IMR-90 (cell line): Measurements from ENCODE around the gene PRKRA.

Experiments used
- CEBPB ChIP-seq: IDR thresholded peaks from 2 replicates; pipeline ENCODE4 v1.6.1; 2012; ENCODE audit warnings: low read depth, low read length, improper control_type of control experiment
- CHD1 ChIP-seq: IDR thresholded peaks from 2 replicates; pipeline ENCODE4 v1.6.1; 2012; ENCODE audit warnings: low read depth, low read length, improper control_type of control experiment
- FOS ChIP-seq: fragments of 150-350 bp; IDR thresholded peaks from 2 replicates; pipeline ENCODE4 v1.6.1; 2016; ENCODE audit warnings: low read depth, low read length
- MAFK ChIP-seq: IDR thresholded peaks from 2 replicates; pipeline ENCODE4 v1.6.1; 2012; ENCODE audit warnings: low read depth, low read length, improper control_type of control experiment
- MAZ ChIP-seq: IDR thresholded peaks from 2 replicates; pipeline ENCODE4 v1.6.1; 2012; ENCODE audit warnings: low read depth, mild to moderate bottlenecking, low read length, improper control_type of control experiment, moderate library complexity, borderline replicate concordance
- MXI1 ChIP-seq: IDR thresholded peaks from 2 replicates; pipeline ENCODE4 v1.6.1; 2012; ENCODE audit warnings: low read depth, mild to moderate bottlenecking, low read length, moderate library complexity, borderline replicate concordance
- NFE2L2 ChIP-seq: fragments of 150-350 bp; IDR thresholded peaks from 2 replicates; pipeline ENCODE4 v1.6.1; 2016; ENCODE audit warnings: low read depth, mild to moderate bottlenecking, low read length
- POLR2A ChIP-seq: IDR thresholded peaks from 2 replicates; pipeline ENCODE4 v1.6.1; 2012; ENCODE audit warnings: mild to moderate bottlenecking, low read depth, low read length
- RAD21 ChIP-seq: IDR thresholded peaks from 2 replicates; pipeline ENCODE4 v1.6.1; 2012; ENCODE audit warnings: low read length, improper control_type of control experiment
- RFX5 ChIP-seq: IDR thresholded peaks from 2 replicates; pipeline ENCODE4 v1.8.0; 2012; ENCODE audit warnings: low read depth, mild to moderate bottlenecking, low read length, moderate library complexity
- SMC3 ChIP-seq: fragments of 150-350 bp; IDR thresholded peaks from 2 replicates; pipeline ENCODE4 v1.6.1; 2016; ENCODE audit warnings: low read depth, mild to moderate bottlenecking, antibody characterized with exemption, low read length, moderate library complexity
- TF ChIP-seq, protein P1 (sequence below): fragments of 150-350 bp; IDR thresholded peaks from 2 replicates; pipeline ENCODE4 v1.6.1; 2017; ENCODE audit warnings: mild to moderate bottlenecking, antibody characterized with exemption, low read length, low read depth
- TF ChIP-seq, protein P2 (sequence below): conservative IDR thresholded peaks from 2 replicates; pipeline ENCODE4 v1.5.1; 2012; ENCODE audit warnings: mild to moderate bottlenecking, low read depth, low read length, improper control_type of control experiment

DNA sequence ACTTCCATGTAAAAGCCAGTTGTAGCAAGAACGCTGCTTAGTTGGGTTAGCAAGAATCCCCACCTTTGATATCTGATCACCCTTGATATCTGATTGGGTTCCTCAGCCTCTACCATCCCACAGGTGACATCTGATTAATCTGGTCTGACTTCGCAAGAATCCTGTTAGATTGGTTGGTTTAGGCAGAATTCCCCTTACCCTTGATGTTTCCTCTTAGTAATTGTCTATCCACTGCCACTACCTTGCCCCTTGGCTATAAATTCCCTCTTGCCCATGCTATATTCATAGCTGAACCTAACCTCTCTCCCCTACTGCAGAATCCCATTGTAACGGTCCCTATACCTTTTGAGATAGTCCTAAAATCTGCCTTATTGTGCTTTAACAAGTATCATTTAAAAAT lies 33.1 kb downstream of the PRKRA start:
- TF ChIP-seq, protein P1, sequence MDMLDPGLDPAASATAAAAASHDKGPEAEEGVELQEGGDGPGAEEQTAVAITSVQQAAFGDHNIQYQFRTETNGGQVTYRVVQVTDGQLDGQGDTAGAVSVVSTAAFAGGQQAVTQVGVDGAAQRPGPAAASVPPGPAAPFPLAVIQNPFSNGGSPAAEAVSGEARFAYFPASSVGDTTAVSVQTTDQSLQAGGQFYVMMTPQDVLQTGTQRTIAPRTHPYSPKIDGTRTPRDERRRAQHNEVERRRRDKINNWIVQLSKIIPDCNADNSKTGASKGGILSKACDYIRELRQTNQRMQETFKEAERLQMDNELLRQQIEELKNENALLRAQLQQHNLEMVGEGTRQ, result no peak
- TF ChIP-seq RFX5, result no peak
- TF ChIP-seq POLR2A, result no peak
- TF ChIP-seq NFE2L2, result no peak
- no peak for TF ChIP-seq RAD21
- TF ChIP-seq SMC3, result no peak
- TF ChIP-seq, protein P2, sequence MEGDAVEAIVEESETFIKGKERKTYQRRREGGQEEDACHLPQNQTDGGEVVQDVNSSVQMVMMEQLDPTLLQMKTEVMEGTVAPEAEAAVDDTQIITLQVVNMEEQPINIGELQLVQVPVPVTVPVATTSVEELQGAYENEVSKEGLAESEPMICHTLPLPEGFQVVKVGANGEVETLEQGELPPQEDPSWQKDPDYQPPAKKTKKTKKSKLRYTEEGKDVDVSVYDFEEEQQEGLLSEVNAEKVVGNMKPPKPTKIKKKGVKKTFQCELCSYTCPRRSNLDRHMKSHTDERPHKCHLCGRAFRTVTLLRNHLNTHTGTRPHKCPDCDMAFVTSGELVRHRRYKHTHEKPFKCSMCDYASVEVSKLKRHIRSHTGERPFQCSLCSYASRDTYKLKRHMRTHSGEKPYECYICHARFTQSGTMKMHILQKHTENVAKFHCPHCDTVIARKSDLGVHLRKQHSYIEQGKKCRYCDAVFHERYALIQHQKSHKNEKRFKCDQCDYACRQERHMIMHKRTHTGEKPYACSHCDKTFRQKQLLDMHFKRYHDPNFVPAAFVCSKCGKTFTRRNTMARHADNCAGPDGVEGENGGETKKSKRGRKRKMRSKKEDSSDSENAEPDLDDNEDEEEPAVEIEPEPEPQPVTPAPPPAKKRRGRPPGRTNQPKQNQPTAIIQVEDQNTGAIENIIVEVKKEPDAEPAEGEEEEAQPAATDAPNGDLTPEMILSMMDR, result no peak
- no peak for TF ChIP-seq CHD1
- no peak for TF ChIP-seq FOS
- no peak for TF ChIP-seq MAZ
- TF ChIP-seq MAFK, result no peak
- TF ChIP-seq MXI1, result no peak
- TF ChIP-seq CEBPB, result no peak
